SHP77 (cell line): Measurements from ENCODE around the gene AGPAT2.

Experiments
- DNase-seq, 2 experiments: peaks; one replicate each; lab custom pipeline; 2025; lab: John Stamatoyannopoulos, UW

AGPAT2 gene

GRCh38 chr9:136686794-136687711, at the start of gene AGPAT2:
TSS of gene AGPAT2 (minus strand) at chr9:136687457. CDS start at chr9:136687357, 100 bp downstream.
- no peak for DNase-seq

- DNase-seq, result no peak
Measured at GRCh38 chr9:136735812-136736480, 48.7 kb upstream of the AGPAT2 start.

GRCh38 chr9:136734837-136735496, 47.7 kb upstream of the AGPAT2 start:
- no peak for DNase-seq

GRCh38 chr9:136733611-136734010, 46.4 kb upstream of the AGPAT2 start:
- no peak for DNase-seq

- DNase-seq, result no peak
Measured at GRCh38 chr9:136732444-136733178, 45.4 kb upstream of the AGPAT2 start.

- no peak for DNase-seq
Measured at GRCh38 chr9:136729926-136730325, 42.7 kb upstream of the AGPAT2 start.

- DNase-seq, result no peak
Measured at GRCh38 chr9:136729144-136729543, 41.9 kb upstream of the AGPAT2 start.

GRCh38 chr9:136728548-136729123, 41.4 kb upstream of the AGPAT2 start:
- DNase-seq, result no peak

- DNase-seq, result peak; percentile 58 to 77
Measured at GRCh38 chr9:136728080-136728547, 40.9 kb upstream of the AGPAT2 start.

- DNase-seq, result no peak
Measured at GRCh38 chr9:136726631-136727191, 39.5 kb upstream of the AGPAT2 start.

- no peak for DNase-seq
Measured at GRCh38 chr9:136726118-136726517, 38.9 kb upstream of the AGPAT2 start.

GRCh38 chr9:136725612-136726011, 38.4 kb upstream of the AGPAT2 start:
- no peak for DNase-seq

- no peak for DNase-seq
Measured at GRCh38 chr9:136724772-136725171, 37.5 kb upstream of the AGPAT2 start.

GRCh38 chr9:136723989-136724388, 36.7 kb upstream of the AGPAT2 start:
- no peak for DNase-seq

GRCh38 chr9:136723362-136723976, 36.2 kb upstream of the AGPAT2 start:
- no peak for DNase-seq

- DNase-seq, result no peak
Measured at GRCh38 chr9:136722969-136723356, 35.7 kb upstream of the AGPAT2 start.

GRCh38 chr9:136722093-136722968, 35.1 kb upstream of the AGPAT2 start:
- no peak for DNase-seq

GRCh38 chr9:136721339-136722092, 34.3 kb upstream of the AGPAT2 start:
- DNase-seq, result peak in 1 of 2 experiments; percentile 33

- DNase-seq, result no peak
Measured at GRCh38 chr9:136720898-136721338, 33.7 kb upstream of the AGPAT2 start.
